ENCODE data around the gene ZBED5.
A peak's percentile ranks its signal among the peaks of the same experiment; 100 is the strongest.
"Not testable (repeated sequence)": the region's sequence is repeated elsewhere in the genome, so short reads cannot be mapped to it uniquely, and the experiment has no call there.

Gene ZBED5

GRCh38 chr11:10887307-10887706 is 29.5 kb upstream of the ZBED5 start:
- H3K36me3 Mint-ChIP-seq: peaks cover 15% of the 10 kb centered on the region
- peaks cover 11% of the 10 kb centered on the region for H3K9me3 Mint-ChIP-seq
- no peak overlapping the region for H3K4me3 Mint-ChIP-seq
- peaks cover 3% of the 10 kb centered on the region for H3K27me3 Mint-ChIP-seq
- no peak overlapping the region for H3K27ac Mint-ChIP-seq
- no peaks in the 10 kb centered on the region for H3K4me1 Mint-ChIP-seq

- Mint-ChIP-seq H3K4me1 (no peaks in the 10 kb centered on the region), H3K9me3 (peaks cover 11% of the 10 kb centered on the region), H3K27ac (no peak overlapping the region), H3K36me3 (peaks cover 15% of the 10 kb centered on the region), H3K27me3 (peaks cover 3% of the 10 kb centered on the region), H3K4me3 (no peak overlapping the region)
These were observed 28.9 kb upstream of the ZBED5 start for GRCh38 chr11:10886652-10887250.

- peaks cover 11% of the 10 kb centered on the region for H3K9me3 Mint-ChIP-seq
- H3K4me3 Mint-ChIP-seq: no peak overlapping the region
- peaks cover 1% of the 10 kb centered on the region for H3K27me3 Mint-ChIP-seq
- no peaks in the 10 kb centered on the region for H3K4me1 Mint-ChIP-seq
- no peak overlapping the region for H3K27ac Mint-ChIP-seq
- H3K36me3 Mint-ChIP-seq: peaks cover 19% of the 10 kb centered on the region
These were observed 28.0 kb upstream of the ZBED5 start for GRCh38 chr11:10885703-10886363.

DNA sequence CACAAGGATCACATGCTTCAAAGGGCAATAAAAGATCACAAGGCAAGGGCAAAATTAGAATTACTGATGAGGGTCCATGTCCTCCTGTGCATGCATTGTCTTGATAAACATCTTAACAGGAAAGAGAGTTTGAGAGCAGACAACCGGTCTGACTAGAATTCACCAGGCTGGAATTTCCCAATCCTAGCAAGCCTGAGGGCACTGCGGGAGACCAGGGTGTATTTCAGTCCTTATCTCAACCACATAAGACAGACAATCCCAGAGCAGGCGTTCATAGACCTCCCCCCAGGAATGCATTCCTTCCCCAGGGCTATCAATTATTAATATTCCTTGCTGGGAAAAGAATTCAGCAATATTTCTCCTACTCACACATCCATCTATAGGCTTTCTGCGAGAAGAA is 26.4 kb upstream of the ZBED5 start:
- H3K36me3 Mint-ChIP-seq: peaks cover 15% of the 10 kb centered on the region
- not testable (repeated sequence) for H3K27ac Mint-ChIP-seq, H3K4me1 Mint-ChIP-seq

GRCh38 chr11:10881892-10882291 is 24.0 kb upstream of the ZBED5 start:
- H3K36me3 Mint-ChIP-seq: peaks cover 14% of the 10 kb centered on the region
- no peaks in the 10 kb centered on the region for H3K27me3 Mint-ChIP-seq
- no peak overlapping the region for H3K27ac Mint-ChIP-seq
- H3K4me1 Mint-ChIP-seq: peaks cover 13% of the 10 kb centered on the region
- H3K9me3 Mint-ChIP-seq: peaks cover 6% of the 10 kb centered on the region
- no peak overlapping the region for H3K4me3 Mint-ChIP-seq

More for the DNA sequence above, 26.4 kb upstream of the ZBED5 start:
- H3K9me3 Mint-ChIP-seq: peaks cover 11% of the 10 kb centered on the region
- H3K4me3 Mint-ChIP-seq, H3K27me3 Mint-ChIP-seq: not testable (repeated sequence)

- Mint-ChIP-seq H3K27ac (peak overlapping the region; percentile 16), H3K9me3 (no peaks in the 10 kb centered on the region), H3K27me3 (no peaks in the 10 kb centered on the region), H3K36me3 (peaks cover 28% of the 10 kb centered on the region), H3K4me3 (no peak overlapping the region), H3K4me1 (peaks cover 19% of the 10 kb centered on the region)
These were observed 20.8 kb upstream of the ZBED5 start for GRCh38 chr11:10878408-10879214.

DNA sequence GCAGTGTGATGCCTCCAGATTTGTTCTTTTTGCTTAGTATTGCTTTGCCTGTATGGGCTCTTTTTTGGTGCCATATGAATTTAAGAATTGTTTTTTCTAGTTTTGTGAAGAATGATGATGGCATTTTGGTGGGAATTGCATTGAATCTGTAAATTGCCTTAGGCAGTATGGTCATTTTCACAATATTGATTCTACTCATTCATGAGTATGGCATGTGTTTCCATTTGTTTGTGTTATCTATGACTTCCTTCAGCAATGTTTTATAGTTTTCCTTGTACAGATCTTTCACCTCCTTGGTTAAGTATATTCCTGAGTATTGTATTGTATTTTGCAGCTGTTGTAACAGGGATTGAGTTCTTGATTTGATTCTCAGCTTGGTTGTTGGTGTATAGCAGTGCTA is 18.3 kb upstream of the ZBED5 start:
- peaks cover 6% of the 10 kb centered on the region for H3K9me3 Mint-ChIP-seq
- peaks cover 37% of the 10 kb centered on the region for H3K36me3 Mint-ChIP-seq
- H3K4me1 Mint-ChIP-seq: peaks cover 23% of the 10 kb centered on the region
- no peak overlapping the region for H3K4me3 Mint-ChIP-seq
- no peaks in the 10 kb centered on the region for H3K27me3 Mint-ChIP-seq
- no peak overlapping the region for H3K27ac Mint-ChIP-seq

- peaks cover 24% of the 10 kb centered on the region for H3K4me1 Mint-ChIP-seq
- no peak overlapping the region for H3K4me3 Mint-ChIP-seq
- H3K27me3 Mint-ChIP-seq: no peaks in the 10 kb centered on the region
- H3K27ac Mint-ChIP-seq: no peak overlapping the region
- H3K9me3 Mint-ChIP-seq: peaks cover 6% of the 10 kb centered on the region
- peaks cover 37% of the 10 kb centered on the region for H3K36me3 Mint-ChIP-seq
These were observed 17.7 kb upstream of the ZBED5 start for GRCh38 chr11:10875430-10876021.

- Mint-ChIP-seq H3K4me1 (peaks cover 18% of the 10 kb centered on the region), H3K27ac (no peak overlapping the region), H3K9me3 (peaks cover 6% of the 10 kb centered on the region), H3K27me3 (no peaks in the 10 kb centered on the region), H3K36me3 (peaks cover 37% of the 10 kb centered on the region), H3K4me3 (no peak overlapping the region)
These were observed 14.2 kb upstream of the ZBED5 start for GRCh38 chr11:10872097-10872496.

GRCh38 chr11:10868352-10868751 is 10.5 kb upstream of the ZBED5 start:
- Mint-ChIP-seq H3K36me3 (peaks cover 17% of the 10 kb centered on the region), H3K27me3 (no peaks in the 10 kb centered on the region), H3K9me3 (peaks cover 6% of the 10 kb centered on the region), H3K4me1 (peaks cover 32% of the 10 kb centered on the region), H3K4me3 (no peak overlapping the region), H3K27ac (no peak overlapping the region)

DNA sequence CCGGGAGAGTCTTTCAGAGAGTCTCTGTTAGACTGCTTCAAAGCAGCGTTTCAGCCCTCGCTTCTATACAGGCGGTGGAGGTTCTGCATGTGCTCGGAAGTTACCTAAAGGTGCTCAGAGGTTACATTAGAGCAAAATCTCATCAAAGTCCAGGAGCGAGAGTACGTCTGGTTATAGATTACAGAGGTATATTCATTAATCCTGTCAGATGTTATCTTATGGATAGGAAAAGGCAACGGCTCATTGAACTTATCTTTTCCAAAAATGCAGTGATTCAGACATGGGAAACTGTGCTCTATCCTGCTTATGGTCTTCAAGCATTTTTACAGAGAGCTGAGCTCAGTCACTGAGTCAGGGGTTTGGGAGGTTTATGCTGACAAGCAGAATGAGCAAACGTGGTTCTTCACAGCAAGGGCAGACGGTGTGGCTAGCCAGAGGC is 9.1 kb upstream of the ZBED5 start:
- H3K4me3 Mint-ChIP-seq: no peak overlapping the region
- H3K4me1 Mint-ChIP-seq: peaks cover 44% of the 10 kb centered on the region
- H3K36me3 Mint-ChIP-seq: peaks cover 12% of the 10 kb centered on the region
- no peaks in the 10 kb centered on the region for H3K27me3 Mint-ChIP-seq
- H3K27ac Mint-ChIP-seq: no peak overlapping the region
- H3K9me3 Mint-ChIP-seq: peaks cover under 1% of the 10 kb centered on the region

- peak overlapping the region; percentile 70 for H3K27ac Mint-ChIP-seq
- peaks cover 46% of the 10 kb centered on the region for H3K4me1 Mint-ChIP-seq
- H3K27me3 Mint-ChIP-seq: no peaks in the 10 kb centered on the region
- no peaks in the 10 kb centered on the region for H3K9me3 Mint-ChIP-seq
- peaks cover 6% of the 10 kb centered on the region for H3K36me3 Mint-ChIP-seq
- no peak overlapping the region for H3K4me3 Mint-ChIP-seq
These were observed 8.0 kb upstream of the ZBED5 start for GRCh38 chr11:10865837-10866270.

DNA sequence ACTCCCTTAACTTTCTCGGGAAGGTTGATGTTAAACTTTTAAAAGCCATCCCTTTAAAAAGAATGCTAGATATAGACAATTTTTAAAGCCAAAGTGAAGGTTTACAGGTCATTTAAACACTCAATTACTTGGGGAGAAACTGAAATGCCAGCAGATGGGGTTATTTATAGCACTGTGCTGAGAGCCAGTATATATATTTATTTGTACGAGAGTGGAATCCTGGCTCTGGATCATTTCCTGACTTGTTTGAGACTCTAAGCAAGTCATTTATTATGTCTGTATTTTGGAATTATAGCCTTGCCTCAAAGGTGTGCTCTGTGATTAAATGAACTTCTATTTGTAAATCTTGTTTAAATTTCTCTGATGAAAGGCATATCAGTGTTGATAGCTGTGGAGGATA is 6.8 kb upstream of the ZBED5 start:
- H3K4me1 Mint-ChIP-seq: peaks cover 58% of the 10 kb centered on the region
- H3K27ac Mint-ChIP-seq: no peak overlapping the region
- no peaks in the 10 kb centered on the region for H3K9me3 Mint-ChIP-seq
- peaks cover 6% of the 10 kb centered on the region for H3K36me3 Mint-ChIP-seq
- H3K27me3 Mint-ChIP-seq: no peaks in the 10 kb centered on the region
- H3K4me3 Mint-ChIP-seq: no peak overlapping the region

- peak overlapping the region; percentile 55 for H3K27ac Mint-ChIP-seq
These were observed 4.6 kb upstream of the ZBED5 start for GRCh38 chr11:10862446-10862845.

DNA sequence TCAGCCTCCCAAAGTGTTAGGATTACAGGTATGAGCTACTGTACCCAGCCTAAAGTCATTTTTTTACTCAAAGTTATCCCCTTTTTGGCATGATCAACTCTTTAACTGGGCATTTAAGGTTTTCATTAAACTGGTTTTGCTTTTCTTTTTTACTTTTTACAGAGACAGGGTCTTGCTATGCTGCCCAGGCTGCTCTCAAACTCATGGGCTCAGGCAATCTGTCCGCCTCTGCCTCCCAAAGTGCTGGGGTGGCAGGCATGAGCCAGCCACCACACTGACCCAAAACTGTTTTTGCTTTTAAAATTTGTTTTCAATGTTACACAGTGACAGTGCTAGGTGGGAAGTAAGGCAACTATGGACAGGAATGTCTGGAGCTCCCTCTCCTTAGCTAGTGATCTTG is 3.9 kb upstream of the ZBED5 start:
- H3K9me3 Mint-ChIP-seq: no peaks in the 10 kb centered on the region
- H3K4me1 Mint-ChIP-seq: peaks cover 54% of the 10 kb centered on the region
- peaks cover 3% of the 10 kb centered on the region for H3K36me3 Mint-ChIP-seq
- no peaks in the 10 kb centered on the region for H3K27me3 Mint-ChIP-seq
- H3K4me3 Mint-ChIP-seq: no peak overlapping the region
- peak overlapping the region; percentile 17 for H3K27ac Mint-ChIP-seq

More at GRCh38 chr11:10862446-10862845, 4.6 kb upstream of the ZBED5 start:
- H3K27me3 Mint-ChIP-seq: no peaks in the 10 kb centered on the region
- H3K4me1 Mint-ChIP-seq: peaks cover 59% of the 10 kb centered on the region
- no peaks in the 10 kb centered on the region for H3K9me3 Mint-ChIP-seq
- H3K4me3 Mint-ChIP-seq: no peak overlapping the region
- H3K36me3 Mint-ChIP-seq: peaks cover 3% of the 10 kb centered on the region
